ENCODE results near the gene CD58.
"Not testable (repeated sequence)": the region's sequence is repeated elsewhere in the genome, so short reads cannot be mapped to it uniquely, and the experiment has no call there.

CD58 gene, protein sequence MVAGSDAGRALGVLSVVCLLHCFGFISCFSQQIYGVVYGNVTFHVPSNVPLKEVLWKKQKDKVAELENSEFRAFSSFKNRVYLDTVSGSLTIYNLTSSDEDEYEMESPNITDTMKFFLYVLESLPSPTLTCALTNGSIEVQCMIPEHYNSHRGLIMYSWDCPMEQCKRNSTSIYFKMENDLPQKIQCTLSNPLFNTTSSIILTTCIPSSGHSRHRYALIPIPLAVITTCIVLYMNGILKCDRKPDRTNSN

DNA sequence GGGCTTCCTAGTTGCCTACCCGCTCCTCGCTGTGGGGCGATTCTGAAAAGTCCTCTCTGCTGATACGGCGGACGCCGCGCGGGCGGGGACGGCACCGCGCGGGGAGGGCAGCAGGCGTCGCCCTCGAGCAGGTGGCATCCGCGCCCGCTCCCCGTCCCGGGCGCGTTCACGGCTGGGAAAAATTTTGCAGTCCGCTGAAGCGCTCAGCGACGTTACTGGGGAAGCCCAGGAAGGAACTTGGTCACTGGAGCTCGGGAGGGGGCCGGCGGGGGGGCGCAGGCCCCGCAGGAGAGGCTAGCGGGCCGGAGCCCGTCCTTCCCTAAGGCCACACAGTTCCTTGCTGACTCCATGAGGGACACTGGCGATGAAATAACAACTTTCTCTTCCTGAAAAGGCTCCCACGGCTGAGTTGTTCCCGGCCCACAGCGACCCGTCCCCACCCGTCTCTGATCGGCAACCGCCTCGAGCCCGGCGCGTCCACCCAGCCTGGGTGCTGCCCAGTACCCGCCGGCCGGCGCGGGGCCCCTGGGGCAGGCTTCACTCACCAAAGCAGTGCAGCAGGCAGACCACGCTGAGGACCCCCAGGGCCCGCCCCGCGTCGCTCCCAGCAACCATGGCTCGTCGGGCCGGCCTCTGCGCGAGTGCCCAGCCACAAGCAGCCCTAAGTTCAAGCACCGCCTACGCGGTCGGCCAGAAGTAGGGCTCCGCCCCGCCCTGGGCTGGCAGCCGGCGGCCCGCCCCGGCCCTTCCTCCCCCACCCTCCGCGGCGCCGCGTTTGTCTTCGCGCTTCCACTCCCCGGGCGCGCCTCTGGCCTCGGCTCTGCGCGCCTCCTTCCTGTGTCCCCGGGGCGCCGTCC lies at the start of gene CD58:
CD58 (minus strand) TSS at position 669 of the 857 bp plus-strand sequence; CDS start at position 615, 54 bp downstream.
- DNase-seq (ENCODE audit: low read depth, low spot score), result no peak
- peak within 1 kb of the TSS; percentile 84 for H3K27ac ChIP-seq

DNA sequence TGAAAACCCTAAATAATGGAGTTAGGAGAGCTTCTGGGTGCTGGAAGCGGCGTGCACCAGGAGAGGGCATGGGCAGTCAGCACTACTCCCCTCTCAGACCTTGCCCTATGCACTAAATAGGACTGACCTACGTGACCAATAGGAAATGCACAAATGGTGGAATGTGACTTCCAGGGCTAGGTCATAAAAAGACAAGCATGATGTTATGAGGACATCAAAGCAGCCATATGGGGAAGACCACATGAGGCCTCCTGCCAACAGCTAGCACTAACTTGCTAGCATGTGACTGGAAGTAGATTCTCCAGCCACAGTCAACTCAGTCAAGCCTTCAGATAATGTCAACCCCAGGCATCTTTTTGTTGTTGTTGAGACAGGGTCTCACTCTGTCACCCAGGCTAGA lies 49.6 kb upstream of the CD58 start:
- peak overlapping the region; percentile 84 for H3K27ac ChIP-seq
- not testable (repeated sequence) for DNase-seq (ENCODE audit: low read depth, low spot score)

DNA sequence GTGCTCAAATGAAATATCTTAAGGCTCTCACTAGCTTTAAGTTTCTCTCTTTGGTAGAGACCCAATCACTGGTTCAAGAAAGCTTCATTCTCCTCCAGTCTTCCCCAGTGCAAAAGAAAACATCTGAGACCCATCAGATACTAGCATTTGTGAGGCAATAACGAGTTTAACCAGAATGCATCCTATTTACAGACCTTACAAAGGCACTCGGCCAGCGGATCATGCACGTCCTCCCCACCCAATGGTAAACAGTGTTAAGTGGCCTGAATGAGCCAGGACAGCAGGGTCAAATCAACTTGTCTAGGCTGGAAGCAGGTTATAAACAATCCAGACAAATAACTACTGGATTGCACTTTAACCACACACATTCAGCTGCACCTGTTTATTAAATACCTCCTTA lies 48.3 kb upstream of the CD58 start:
- not testable (repeated sequence) for H3K27ac ChIP-seq; DNase-seq (ENCODE audit: low read depth, low spot score)

DNA sequence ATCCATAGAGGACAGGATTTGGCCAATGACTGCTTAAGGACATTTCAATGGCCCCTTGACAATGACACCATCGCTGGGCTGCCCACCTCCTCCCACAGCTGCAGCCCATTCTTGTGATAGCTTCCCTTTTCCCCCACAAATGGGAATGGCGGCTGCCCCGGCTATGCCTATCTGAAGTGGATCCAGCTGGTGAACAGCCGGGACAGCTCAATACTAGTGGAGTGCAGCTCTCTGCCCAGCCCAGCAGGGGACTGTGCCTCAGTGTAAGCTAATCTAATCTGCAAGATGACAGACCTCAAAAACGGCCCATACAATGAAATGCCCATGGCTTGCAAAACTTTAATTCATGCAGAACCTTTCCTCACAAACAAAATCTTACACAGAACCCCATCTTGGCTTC lies 47.0 kb upstream of the CD58 start:
- H3K27ac ChIP-seq; DNase-seq (ENCODE audit: low read depth, low spot score): not testable (repeated sequence)

DNA sequence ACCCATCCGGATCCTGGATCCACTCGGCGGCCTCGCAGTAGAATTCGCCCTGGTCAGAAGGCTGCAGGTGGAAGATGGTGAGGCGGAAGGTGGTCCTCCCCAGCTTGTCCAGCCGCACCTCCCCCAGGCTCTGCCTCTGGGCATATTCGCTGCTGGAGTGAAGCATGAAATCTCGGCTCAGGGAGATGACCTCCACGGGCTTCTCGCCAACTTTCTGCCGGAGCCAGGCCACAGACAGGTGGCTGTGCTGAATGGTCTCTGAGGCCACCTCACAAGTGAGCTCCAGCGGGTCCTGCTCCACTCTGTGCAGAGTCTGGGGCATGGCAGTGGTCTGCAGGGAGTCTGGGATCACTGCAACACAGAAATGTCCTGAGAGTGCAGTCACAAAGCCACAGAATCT lies 43.0 kb upstream of the CD58 start:
- not testable (repeated sequence) for DNase-seq (ENCODE audit: low read depth, low spot score); H3K27ac ChIP-seq

DNA sequence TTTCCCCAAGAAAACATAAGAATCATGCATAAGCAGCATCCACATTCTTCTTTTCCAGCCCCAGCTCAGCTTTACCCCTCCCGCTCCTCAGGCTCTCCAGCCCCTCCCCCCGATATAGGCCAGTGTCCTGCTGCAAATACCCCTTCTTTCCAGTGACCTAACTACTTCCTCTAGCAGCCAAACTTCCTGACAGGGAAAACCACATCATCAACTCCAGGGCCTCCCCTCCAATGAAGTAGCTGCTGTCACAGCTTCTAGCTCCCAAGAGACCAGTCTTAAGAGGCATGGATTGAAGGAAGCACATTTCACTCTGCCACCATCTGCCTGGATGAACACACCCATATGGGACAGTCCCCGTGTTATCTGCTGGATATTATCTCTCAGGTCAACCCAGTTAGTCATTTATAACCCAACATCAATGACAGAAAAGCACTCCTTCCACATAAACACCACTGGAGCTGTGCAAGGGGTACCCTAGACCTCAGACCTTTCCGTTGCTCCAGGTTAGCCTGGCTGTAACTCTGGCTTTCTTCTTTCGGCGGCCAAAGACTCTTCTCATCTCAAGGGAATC lies 39.1 kb upstream of the CD58 start:
- DNase-seq (ENCODE audit: low read depth, low spot score); H3K27ac ChIP-seq: not testable (repeated sequence)

DNA sequence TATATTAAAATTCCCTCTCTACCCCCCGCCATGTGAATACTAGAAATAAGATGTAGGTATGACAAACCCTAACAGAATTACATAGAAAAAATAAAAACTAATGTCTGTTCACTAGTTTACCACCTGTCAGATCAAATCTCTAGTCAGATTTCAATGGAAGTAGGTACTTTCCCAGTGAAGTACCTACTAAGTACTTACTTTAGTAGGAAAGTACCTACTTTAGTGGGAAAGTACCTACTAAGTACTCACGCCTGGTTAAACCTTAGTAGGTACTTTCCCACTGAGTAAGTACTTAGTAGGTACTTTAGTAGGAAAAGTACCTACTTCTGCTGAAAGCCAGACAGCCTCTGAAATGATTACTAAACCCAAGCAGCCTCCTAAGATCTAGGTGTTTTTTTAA lies 38.0 kb upstream of the CD58 start:
- not testable (repeated sequence) for DNase-seq (ENCODE audit: low read depth, low spot score)

DNA sequence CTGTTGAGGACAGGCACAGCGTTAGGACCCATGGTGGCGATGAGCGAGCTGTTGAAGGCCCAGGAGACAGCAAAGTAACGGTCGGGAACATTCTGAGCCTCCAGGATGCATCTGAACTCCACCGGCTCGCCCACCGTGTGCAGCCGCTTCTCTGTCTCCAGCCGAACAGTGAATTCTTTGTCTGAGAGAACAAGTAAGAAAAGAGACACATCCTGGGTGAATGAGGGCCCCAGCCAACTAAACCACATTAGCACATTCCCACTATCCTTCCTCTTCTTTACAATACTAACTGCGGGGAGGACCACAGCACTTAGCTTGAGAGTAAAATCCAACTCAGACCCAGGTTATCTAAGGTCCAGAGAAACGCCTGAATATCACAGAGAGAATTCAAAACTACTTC lies 37.3 kb upstream of the CD58 start:
- not testable (repeated sequence) for H3K27ac ChIP-seq; DNase-seq (ENCODE audit: low read depth, low spot score)

More for the DNA sequence above, 38.0 kb upstream of the CD58 start:
- H3K27ac ChIP-seq, result not testable (repeated sequence)

DNA sequence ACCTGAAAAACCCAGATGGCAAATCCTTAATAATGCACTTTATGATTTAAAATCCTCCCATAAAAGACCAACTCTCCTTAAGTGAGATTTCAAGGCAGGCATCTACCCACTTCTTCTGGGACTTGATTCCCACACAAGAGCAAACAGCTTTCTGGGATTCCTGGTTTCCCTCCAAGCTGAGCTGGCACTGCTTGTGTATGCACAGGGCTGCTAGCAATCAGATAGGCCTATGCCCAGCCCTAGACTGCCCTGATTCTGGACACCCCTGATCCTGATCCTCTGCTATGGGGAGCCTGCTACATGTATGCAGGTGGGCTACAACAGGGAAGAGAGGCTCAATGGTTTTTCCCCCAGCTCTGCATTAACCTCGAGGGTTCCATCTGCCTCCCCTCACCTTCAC lies 36.6 kb upstream of the CD58 start:
- DNase-seq (ENCODE audit: low read depth, low spot score); H3K27ac ChIP-seq: not testable (repeated sequence)

DNA sequence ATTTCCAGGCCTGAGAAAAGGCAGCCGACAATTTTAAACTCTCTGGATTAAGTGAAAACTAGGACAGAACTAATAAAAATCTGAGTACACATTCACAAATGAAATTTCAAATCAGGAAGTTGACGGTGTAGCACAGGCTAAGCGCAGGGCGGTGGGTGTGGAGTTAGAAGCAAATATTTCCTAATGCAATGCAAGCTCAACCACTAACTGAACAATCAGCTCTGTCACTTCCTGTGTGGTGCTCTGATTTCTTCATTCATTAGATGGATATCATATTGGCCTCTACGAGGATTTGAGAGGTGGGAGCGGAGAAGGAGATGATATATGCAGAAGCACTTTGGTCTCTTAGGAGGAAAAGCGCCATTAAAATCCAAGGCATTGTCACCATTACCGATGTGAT lies 35.2 kb upstream of the CD58 start:
- H3K27ac ChIP-seq, result peak overlapping the region; percentile 37
- DNase-seq (ENCODE audit: low read depth, low spot score), result not testable (repeated sequence)

DNA sequence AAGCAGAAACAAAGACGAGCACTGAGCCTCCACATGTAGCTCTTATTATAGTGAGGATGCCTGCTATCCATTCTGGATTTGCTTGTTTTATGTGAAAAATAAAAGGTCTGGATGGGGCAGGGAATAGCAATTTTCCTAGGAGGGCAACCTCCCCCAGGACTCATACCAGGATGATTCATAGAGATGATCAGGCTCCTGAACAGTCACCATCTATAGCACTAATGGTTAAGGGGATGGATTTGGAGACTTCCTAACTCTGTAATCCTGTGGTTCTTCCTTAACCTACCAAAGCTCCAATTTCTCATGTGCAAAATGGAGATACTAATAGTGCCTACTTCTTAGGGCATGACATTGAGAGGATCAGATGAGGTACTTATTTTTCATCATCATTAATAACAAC lies 34.5 kb upstream of the CD58 start:
- no peak for DNase-seq (ENCODE audit: low read depth, low spot score)
- peak overlapping the region; percentile 37 for H3K27ac ChIP-seq

DNA sequence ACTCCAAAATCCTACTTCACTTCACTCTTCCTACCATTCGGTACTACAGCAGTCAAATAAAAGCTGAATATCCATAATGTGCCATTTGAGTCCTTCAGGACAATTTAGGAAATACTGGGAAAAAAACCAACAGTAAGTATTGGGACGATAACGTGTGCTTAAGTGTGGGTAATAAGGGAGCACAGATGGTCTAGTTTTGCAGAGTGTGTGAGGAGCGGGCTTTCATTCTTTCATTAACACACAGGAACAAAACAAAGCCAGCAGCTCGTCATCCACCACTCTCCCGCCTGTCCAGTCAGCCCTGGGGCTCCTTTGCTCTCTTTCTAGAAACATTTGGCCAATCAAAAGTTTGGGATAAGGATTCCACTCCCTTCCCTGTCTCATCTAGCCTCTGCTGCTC lies 33.6 kb upstream of the CD58 start:
- DNase-seq (ENCODE audit: low read depth, low spot score); H3K27ac ChIP-seq: not testable (repeated sequence)

DNA sequence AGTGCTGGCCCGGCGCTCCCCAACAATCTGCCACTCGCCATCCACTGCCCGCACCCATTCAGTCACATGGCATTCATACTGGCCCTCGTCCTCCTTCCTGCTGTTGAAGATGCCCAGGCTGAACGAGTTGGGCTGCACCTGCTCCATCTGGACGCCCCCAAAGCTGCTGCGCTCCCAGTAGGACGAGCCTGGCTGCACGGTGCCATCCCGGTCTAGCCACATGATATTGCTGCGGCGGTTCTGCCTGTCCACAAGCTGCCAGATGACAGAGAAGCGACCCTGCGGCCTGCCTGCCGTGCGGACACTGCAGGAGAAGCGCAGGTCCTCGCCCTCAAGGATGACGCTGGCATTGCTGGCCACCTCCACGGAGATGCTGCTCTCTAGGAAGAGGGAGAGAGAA lies 32.8 kb upstream of the CD58 start:
- not testable (repeated sequence) for DNase-seq (ENCODE audit: low read depth, low spot score)

DNA sequence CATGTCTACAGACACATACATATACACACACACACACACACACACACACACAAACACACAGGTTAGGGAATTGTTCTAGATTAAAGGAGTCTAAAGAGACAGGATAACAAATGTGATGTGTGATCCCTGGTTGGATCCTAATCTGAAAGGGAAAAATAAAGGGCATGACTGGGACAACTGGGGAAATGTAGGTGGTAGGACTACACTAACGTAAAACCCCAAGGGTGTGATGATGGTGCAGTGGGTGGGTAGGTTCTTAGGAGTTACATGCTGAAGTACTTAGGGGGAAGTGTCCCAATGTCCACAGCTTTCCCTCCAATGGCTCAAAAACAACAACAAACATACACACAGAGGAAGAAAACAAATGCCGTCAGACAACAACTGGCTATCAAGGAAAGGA lies 28.5 kb upstream of the CD58 start:
- DNase-seq (ENCODE audit: low read depth, low spot score); H3K27ac ChIP-seq: not testable (repeated sequence)

More for the DNA sequence above, 32.8 kb upstream of the CD58 start:
- H3K27ac ChIP-seq, result not testable (repeated sequence)

DNA sequence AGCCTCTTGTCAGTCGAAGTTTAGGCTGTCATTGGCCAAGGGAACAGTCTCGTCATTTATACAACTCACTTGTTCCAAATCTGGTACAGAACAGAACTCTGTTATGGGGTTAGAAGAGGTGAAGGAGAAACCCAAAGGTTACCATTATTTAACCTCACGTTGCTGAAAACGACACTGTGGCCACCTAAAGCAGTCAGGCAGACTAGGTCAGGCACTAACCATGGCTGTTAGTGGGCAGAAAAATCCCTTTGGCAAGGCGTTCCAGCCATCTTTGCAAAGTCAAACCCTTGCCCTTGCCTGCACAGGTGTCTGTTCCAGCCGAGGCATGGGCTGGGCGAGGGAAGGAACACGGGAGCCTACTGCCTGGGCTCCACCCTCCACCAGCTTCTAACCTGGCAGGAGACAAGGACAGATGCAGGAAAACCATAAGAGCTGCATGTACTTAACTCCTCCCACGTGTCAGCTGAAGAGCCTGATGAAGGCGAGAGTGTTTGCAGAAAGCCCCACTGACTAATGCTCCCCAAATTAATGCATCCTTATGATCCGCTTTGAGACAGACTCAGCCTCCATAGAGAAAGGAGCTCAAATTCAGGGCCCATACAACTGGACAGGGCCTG lies 27.7 kb upstream of the CD58 start:
- H3K27ac ChIP-seq; DNase-seq (ENCODE audit: low read depth, low spot score): not testable (repeated sequence)

DNA sequence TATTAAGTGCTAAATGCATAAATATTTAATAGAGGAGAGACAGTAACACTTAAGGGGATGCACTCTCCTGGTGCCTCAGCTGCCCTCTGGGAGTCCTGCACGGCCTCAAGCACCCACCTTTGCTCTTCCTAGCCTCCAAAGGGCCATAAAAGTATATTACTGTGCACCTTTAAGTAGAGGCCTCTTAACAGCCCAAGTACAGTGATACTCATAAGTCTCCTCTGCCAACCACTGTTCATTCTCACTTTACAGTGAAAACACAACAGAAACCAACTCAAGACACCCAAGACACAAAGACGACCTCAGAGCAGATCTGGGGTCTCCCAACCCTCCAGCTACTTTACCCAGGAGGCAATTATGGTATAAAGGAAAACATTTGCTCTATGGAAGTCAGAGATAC lies 26.6 kb upstream of the CD58 start:
- not testable (repeated sequence) for H3K27ac ChIP-seq; DNase-seq (ENCODE audit: low read depth, low spot score)

DNA sequence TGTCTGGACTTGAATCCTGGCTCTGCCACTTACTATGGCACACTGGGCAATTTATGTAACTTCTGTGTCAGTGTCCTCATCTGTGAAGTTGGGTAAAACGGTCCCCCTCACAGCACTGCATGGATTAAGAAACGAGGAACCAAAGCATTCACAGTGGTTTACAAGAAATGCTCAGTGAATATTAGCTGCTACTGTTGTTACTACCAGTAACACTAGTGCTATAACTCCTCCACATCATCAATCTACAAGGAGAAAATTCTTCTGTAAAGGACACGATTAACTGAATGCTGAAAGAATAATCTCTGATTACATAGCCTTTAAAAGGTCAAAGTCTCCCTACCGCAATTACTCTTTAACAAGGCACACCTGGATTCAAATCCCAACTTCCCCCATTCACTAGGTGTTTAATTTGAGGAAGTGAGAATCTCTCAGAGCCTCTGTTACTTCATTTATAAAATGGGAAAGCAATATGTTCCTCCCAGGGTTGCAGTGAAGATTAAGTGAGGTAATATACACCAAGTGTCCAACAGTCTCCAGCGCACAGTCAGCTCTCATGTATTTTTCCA lies 26.0 kb upstream of the CD58 start:
- not testable (repeated sequence) for H3K27ac ChIP-seq; DNase-seq (ENCODE audit: low read depth, low spot score)

DNA sequence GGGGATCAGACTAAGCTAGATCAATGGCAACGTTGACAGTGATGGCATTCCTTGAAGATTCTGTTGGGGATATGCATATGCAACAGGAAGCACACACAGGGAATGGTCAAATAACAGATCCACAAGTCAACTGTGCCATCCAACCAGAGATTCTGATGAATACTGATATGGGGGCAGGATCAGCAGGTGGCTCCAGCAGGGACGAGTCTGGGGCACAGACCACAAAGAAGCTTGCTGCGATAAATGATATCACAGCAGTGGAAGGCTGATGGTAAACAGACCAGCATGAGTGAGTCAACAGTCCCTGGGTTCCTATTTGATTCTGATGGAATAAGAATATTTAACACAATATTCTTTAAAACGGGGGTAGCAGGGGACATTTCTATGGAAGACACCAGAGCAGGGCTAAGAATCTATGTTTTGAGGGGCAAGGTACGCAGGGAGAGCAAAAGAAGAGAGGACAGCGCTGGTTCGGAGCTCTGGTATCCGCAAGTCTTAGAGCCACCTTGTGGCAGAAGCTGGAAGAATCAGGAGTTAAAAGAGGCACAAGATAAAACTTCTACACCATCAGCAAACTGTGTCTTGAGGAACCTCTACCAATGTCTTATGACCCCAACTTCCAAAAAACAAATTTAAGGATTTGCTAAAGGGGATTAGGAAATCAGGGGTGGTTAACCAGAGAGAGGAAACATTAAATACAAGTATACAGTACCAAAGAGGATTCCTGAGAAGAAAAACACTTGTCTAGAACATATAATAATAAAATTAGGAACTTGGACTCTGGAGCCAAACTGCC lies 25.3 kb upstream of the CD58 start:
- not testable (repeated sequence) for DNase-seq (ENCODE audit: low read depth, low spot score); H3K27ac ChIP-seq

DNA sequence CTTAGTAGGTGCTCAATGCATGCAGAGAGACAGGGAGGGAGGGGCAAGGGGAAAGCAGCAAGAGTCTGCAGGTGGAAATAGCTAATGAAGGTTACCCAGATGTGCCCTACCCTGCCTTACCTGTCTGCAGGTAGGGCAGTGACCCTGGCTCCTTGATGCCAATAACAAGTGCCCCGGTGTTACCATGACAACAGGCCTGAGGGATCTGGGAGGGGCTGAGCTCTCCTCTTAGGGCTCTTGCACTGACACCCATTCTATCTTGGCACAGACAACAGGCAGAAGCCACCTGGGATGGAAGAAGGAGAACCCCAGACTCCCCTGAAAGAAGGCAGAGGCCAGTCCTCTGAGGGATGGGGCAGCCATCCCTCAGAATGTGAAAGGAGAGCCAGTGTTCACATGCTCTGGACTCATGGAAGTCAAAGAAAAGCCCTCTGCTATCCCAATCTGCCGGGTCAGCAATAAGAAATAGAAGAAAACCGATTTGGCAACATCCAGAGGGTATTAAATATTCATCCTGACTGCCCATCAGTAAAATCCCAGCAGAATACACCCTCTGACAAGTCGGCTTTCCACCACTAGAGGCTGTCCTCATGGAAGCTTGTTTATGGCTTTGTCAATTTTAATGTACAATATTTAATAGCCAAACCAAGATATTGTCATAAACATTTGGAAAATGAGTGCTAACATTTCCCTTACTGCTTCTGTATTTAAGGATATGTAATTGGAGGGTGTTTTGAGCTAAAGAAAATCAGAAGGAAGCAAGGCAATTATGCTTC lies 24.4 kb upstream of the CD58 start:
- not testable (repeated sequence) for H3K27ac ChIP-seq; DNase-seq (ENCODE audit: low read depth, low spot score)
